HG02798 (cell line): ENCODE data around the gene CTCF.

ENCODE experiments used
- ATAC-seq: cut with Tn5 transposase; IDR thresholded peaks from one replicate; pipeline ENCODE4 v1.9.1; 2021; ENCODE audit warnings: mild to moderate bottlenecking; ENCODE audit not compliant: unreplicated experiment, poor library complexity

The CTCF gene

GRCh38 chr16:67547423-67548264 is 14.7 kb upstream of the CTCF start:
- ATAC-seq = peak; percentile 38

- ATAC-seq = peak; percentile 37
These were observed 13.8 kb upstream of the CTCF start for GRCh38 chr16:67548265-67549126.

GRCh38 chr16:67549240-67549639 is 13.1 kb upstream of the CTCF start:
- no peak for ATAC-seq

GRCh38 chr16:67549936-67550335 is 12.4 kb upstream of the CTCF start:
- ATAC-seq = no peak

- no peak for ATAC-seq
These were observed 11.2 kb upstream of the CTCF start for GRCh38 chr16:67551091-67551490.

- no peak for ATAC-seq
These were observed 10.4 kb upstream of the CTCF start for GRCh38 chr16:67551972-67552371.

GRCh38 chr16:67552476-67552875 is 9.8 kb upstream of the CTCF start:
- no peak for ATAC-seq

- no peak for ATAC-seq
These were observed 6.5 kb upstream of the CTCF start for GRCh38 chr16:67555795-67556212.

GRCh38 chr16:67558859-67559258 is 3.5 kb upstream of the CTCF start:
- ATAC-seq = no peak

GRCh38 chr16:67560827-67561342 is 1.4 kb upstream of the CTCF start:
- ATAC-seq = no peak

GRCh38 chr16:67561501-67561823 is 864 bp upstream of the CTCF start:
- no peak for ATAC-seq

GRCh38 chr16:67561824-67562525 is 351 bp upstream of the CTCF start:
- ATAC-seq = peak; percentile 84

GRCh38 chr16:67562918-67563707 is 787 bp downstream of the CTCF start:
- ATAC-seq = peak; percentile 16

GRCh38 chr16:67563708-67564468 is 1.6 kb downstream of the CTCF start:
- no peak for ATAC-seq

- ATAC-seq = no peak
These were observed 3.3 kb downstream of the CTCF start for GRCh38 chr16:67565470-67566100.

- ATAC-seq = no peak
These were observed 9.1 kb downstream of the CTCF start for GRCh38 chr16:67571464-67571863.

GRCh38 chr16:67571981-67572431 is 9.7 kb downstream of the CTCF start:
- ATAC-seq = no peak

GRCh38 chr16:67579686-67580085 is 17.4 kb downstream of the CTCF start:
- no peak for ATAC-seq

- ATAC-seq = no peak
These were observed 17.9 kb downstream of the CTCF start for GRCh38 chr16:67580202-67580601.
